Breast epithelium (tissue), 4 donors: ENCODE results near the gene MAFG. TPM values are rescaled to one million over a fixed set of nuclear protein-coding genes. Genes with fewer than 3 reads are reported as not detected.

Experiments used
- DNase-seq, 2 donors: peaks; one replicate each; pipeline ENCODE4 v3.0.0-alpha.2; 2019; ENCODE audit warnings: low spot score in 2 of 2
- H3K27ac ChIP-seq, 2 donors: fragments of 200-600 bp; sonication (generic) in 1 of 2; one replicate each; pipeline ENCODE4 v1.5.1; 2016 to 2019; ENCODE audit warnings: mild to moderate bottlenecking in 1 of 2
- H3K27me3 ChIP-seq, 2 donors: fragments of 200-600 bp; sonication (generic) in 1 of 2; one replicate each; pipeline versions ENCODE4 v1.5.1 to v1.6.0; 2017 to 2019; ENCODE audit warnings: control low read depth in 1 of 2, mild to moderate bottlenecking in 1 of 2
- H3K36me3 ChIP-seq: fragments of 200-600 bp; one replicate; pipeline ENCODE4 v1.5.1; 2019
- H3K4me1 ChIP-seq, 2 donors: fragments of 200-600 bp; sonication (generic); one replicate each; pipeline ENCODE4 v1.5.1; 2016 to 2019; ENCODE audit warnings: control low read depth in 1 of 2
- H3K4me3 ChIP-seq, 3 donors: fragments of 200-600 bp; sonication (generic); 1 replicate in 2 of 3; 2 replicates in 1 of 3; pipeline ENCODE4 v1.5.1; 2016 to 2019; ENCODE audit warnings: mild to moderate bottlenecking in 3 of 3, moderate library complexity in 2 of 3
- H3K9me3 ChIP-seq, 2 donors: fragments of 200-600 bp; sonication (generic) in 1 of 2; one replicate each; pipeline ENCODE4 v1.5.1; 2016 to 2019; ENCODE audit warnings: control low read depth in 1 of 2
- CTCF ChIP-seq, 3 donors: fragments of 450-650 bp; IDR thresholded peaks; one replicate each; pipeline ENCODE4 v1.5.1; 2016 to 2017; ENCODE audit warnings: antibody characterized with exemption in 3 of 3, mild to moderate bottlenecking in 3 of 3, moderate library complexity in 3 of 3
- POLR2A ChIP-seq: fragments of 450-650 bp; IDR thresholded peaks from one replicate; pipeline ENCODE4 v1.6.1; 2016; ENCODE audit warnings: antibody characterized with exemption, mild to moderate bottlenecking, moderate library complexity
- POLR2AphosphoS5 ChIP-seq, 3 donors: sonication (generic); formaldehyde crosslinking; IDR thresholded peaks; one replicate each; pipeline ENCODE4 v1.6.1; 2017; ENCODE audit warnings: antibody characterized with exemption in 3 of 3
- intact Hi-C: fragments of 100-400 bp; cut with DNase I; formaldehyde crosslinking; loops from one replicate; pipeline ENCODE4 v1.15.1; 2023; ENCODE audit warnings: low total_unique reads
- total RNA-seq, 3 donors: library from RNA; depleted of rRNA; stranded (reverse); fragments of >200 nt; gene quantifications; one replicate each; pipeline ENCODE4 v1.1.0, GENCODE V29; 2016

MAFG gene
- total RNA-seq, 3 donors from 2014 or later: 12.3 to 15.2 (median 14.1) TPM

- Histone ChIP-seq H3K4me1 (peaks cover 0 to 5% of the 10 kb centered on the region in 2 donors), H3K36me3 (no peaks in the 10 kb centered on the region), H3K4me3 (peak overlapping the region in 2 of 3 donors; percentile 25 to 57), H3K27me3 (no peaks in the 10 kb centered on the region), H3K27ac (peak overlapping the region; percentile 50 to 75), H3K9me3 (no peaks in the 10 kb centered on the region)
- intact Hi-C loops: no loop called here
- no peak for DNase-seq
- no peak for TF ChIP-seq POLR2A
- TF ChIP-seq CTCF (IDR thresholded peaks at IDR 0.05): no peak
- no peak for TF ChIP-seq POLR2AphosphoS5 (IDR thresholded peaks at IDR 0.05)
Observed at GRCh38 chr17:81939881-81940385, 12.4 kb upstream of the MAFG start.

- Histone ChIP-seq H3K4me3 (no peak overlapping the region), H3K9me3 (no peaks in the 10 kb centered on the region), H3K27me3 (no peaks in the 10 kb centered on the region), H3K36me3 (no peaks in the 10 kb centered on the region), H3K4me1 (peaks cover 0 to 5% of the 10 kb centered on the region in 2 donors), H3K27ac (peak overlapping the region; percentile 50 to 75)
- intact Hi-C loops: no loop called here
- TF ChIP-seq POLR2AphosphoS5 (IDR thresholded peaks at IDR 0.05) (no peak), CTCF (IDR thresholded peaks at IDR 0.05) (no peak), POLR2A (no peak)
- no peak for DNase-seq
Observed at GRCh38 chr17:81939218-81939617, 11.7 kb upstream of the MAFG start.

- H3K27me3 ChIP-seq: no peaks in the 10 kb centered on the region
- TF ChIP-seq CTCF (IDR thresholded peaks at IDR 0.05) (no peak), POLR2A (no peak), POLR2AphosphoS5 (IDR thresholded peaks at IDR 0.05) (no peak)
- peaks cover 0 to 5% of the 10 kb centered on the region in 2 donors for H3K4me1 ChIP-seq
- no peaks in the 10 kb centered on the region for H3K9me3 ChIP-seq
- H3K4me3 ChIP-seq: no peak overlapping the region
- intact Hi-C loops: no loop called here
- H3K36me3 ChIP-seq: no peaks in the 10 kb centered on the region
- no peak overlapping the region for H3K27ac ChIP-seq
- no peak for DNase-seq
Observed at GRCh38 chr17:81935709-81936084, 8.2 kb upstream of the MAFG start.

- intact Hi-C loops: no loop called here
- no peak for DNase-seq
- TF ChIP-seq POLR2AphosphoS5 (IDR thresholded peaks at IDR 0.05): no peak
- no peak for TF ChIP-seq POLR2A
- no peak for TF ChIP-seq CTCF (IDR thresholded peaks at IDR 0.05)
- H3K4me1 ChIP-seq: peaks cover 0 to 5% of the 10 kb centered on the region in 2 donors
- H3K36me3 ChIP-seq: no peaks in the 10 kb centered on the region
- no peak overlapping the region for H3K27ac ChIP-seq
- H3K4me3 ChIP-seq: no peak overlapping the region
- H3K9me3 ChIP-seq: no peaks in the 10 kb centered on the region
- no peaks in the 10 kb centered on the region for H3K27me3 ChIP-seq
Observed at GRCh38 chr17:81934850-81935708, 7.5 kb upstream of the MAFG start.

- DNase-seq: no peak
Observed at GRCh38 chr17:81934098-81934757, 6.7 kb upstream of the MAFG start.

More at GRCh38 chr17:81934098-81934757, 6.7 kb upstream of the MAFG start:
- Histone ChIP-seq H3K36me3 (no peaks in the 10 kb centered on the region), H3K27me3 (no peaks in the 10 kb centered on the region), H3K4me1 (no peaks in the 10 kb centered on the region), H3K27ac (no peak overlapping the region), H3K9me3 (no peaks in the 10 kb centered on the region), H3K4me3 (no peak overlapping the region)
- intact Hi-C loops: no loop called here
- TF ChIP-seq POLR2AphosphoS5 (IDR thresholded peaks at IDR 0.05): no peak
- no peak for TF ChIP-seq CTCF (IDR thresholded peaks at IDR 0.05)
- no peak for TF ChIP-seq POLR2A
